Ammon's horn (tissue), 1 donor: Measurements from ENCODE around the gene THAP8.
"Not testable (repeated sequence)": the region's sequence is repeated elsewhere in the genome, so short reads cannot be mapped to it uniquely, and the experiment has no call there.

Experiments used
- DNase-seq: peaks from one replicate; pipeline ENCODE4 v3.0.0-alpha.2; 2016; ENCODE audit warnings: low spot score

The THAP8 gene

GRCh38 chr19:36068810-36069499 is 14.9 kb upstream of the THAP8 start:
- DNase-seq, result not testable (repeated sequence)

- no peak for DNase-seq
These were observed 13.6 kb upstream of the THAP8 start for GRCh38 chr19:36067681-36068080.

- no peak for DNase-seq
These were observed 10.7 kb upstream of the THAP8 start for GRCh38 chr19:36064826-36065225.

- DNase-seq, result no peak
These were observed 7.3 kb upstream of the THAP8 start for GRCh38 chr19:36061367-36061766.

GRCh38 chr19:36060430-36060829 is 6.3 kb upstream of the THAP8 start:
- peak; percentile 93 for DNase-seq

- no peak for DNase-seq
These were observed 5.3 kb upstream of the THAP8 start for GRCh38 chr19:36059180-36059910.

- no peak for DNase-seq
These were observed 4.5 kb upstream of the THAP8 start for GRCh38 chr19:36058481-36059179.

- DNase-seq, result peak; percentile 95
These were observed 925 bp upstream of the THAP8 start, which contains the start of gene WDR62 for GRCh38 chr19:36054733-36055686. TSS of gene WDR62 (plus strand) at chr19:36054897. CDS start at chr19:36054972, 75 bp downstream.

- DNase-seq, result no peak
These were observed 2.4 kb downstream of the THAP8 start for GRCh38 chr19:36051637-36052036.

- no peak for DNase-seq
These were observed 2.8 kb downstream of the THAP8 start for GRCh38 chr19:36051236-36051635.

GRCh38 chr19:36049080-36049698 is 4.9 kb downstream of the THAP8 start:
- DNase-seq, result no peak

- DNase-seq, result no peak
These were observed 6.2 kb downstream of the THAP8 start for GRCh38 chr19:36047835-36048234.

GRCh38 chr19:36046443-36047050 is 7.5 kb downstream of the THAP8 start:
- DNase-seq, result peak; percentile 43

GRCh38 chr19:36043952-36044351 is 10.1 kb downstream of the THAP8 start:
- DNase-seq, result peak; percentile 44

- DNase-seq, result no peak
These were observed 12.3 kb downstream of the THAP8 start for GRCh38 chr19:36041831-36042230.

GRCh38 chr19:36041092-36041491 is 13.0 kb downstream of the THAP8 start:
- not testable (repeated sequence) for DNase-seq

GRCh38 chr19:36040495-36040894 is 13.6 kb downstream of the THAP8 start:
- no peak for DNase-seq

GRCh38 chr19:36032251-36033104 is 21.6 kb downstream of the THAP8 start, which contains the start of gene CLIP3:
TSS of gene CLIP3 (minus strand) at chr19:36032873. CDS start at chr19:36032357, 516 bp downstream.
- DNase-seq, result peak; percentile 91

- no peak for DNase-seq
These were observed 22.8 kb downstream of the THAP8 start for GRCh38 chr19:36031308-36031707.
